Hippocampal formation (tissue), 2 donors: ENCODE results near the gene IL26.
"Not testable (repeated sequence)": the region's sequence is repeated elsewhere in the genome, so short reads cannot be mapped to it uniquely, and the experiment has no call there.

ENCODE experiments used
- DNase-seq, 2 donors: peaks; one replicate each; lab custom pipeline; 2025; lab: John Stamatoyannopoulos, UW

The IL26 gene

DNA sequence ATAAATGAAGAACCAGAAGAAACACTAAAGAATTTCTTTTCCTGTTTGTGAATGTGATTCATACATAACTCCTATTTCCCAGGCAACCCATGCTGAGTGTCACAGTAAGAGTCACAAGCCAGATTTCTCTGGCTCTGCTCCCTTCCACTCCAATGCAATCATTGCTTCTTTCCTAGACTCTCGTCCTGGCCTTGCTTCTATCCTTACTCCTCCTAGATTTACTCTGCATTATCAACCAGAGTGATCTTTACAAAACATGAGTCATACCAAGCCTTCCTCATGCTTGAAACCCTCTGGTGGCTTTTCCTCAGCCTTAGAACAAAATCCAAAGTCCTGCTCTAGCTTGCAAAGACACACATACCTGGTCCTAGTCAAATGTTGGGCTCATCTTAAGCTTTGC is 14.5 kb upstream of the IL26 start:
- no peak for DNase-seq

DNA sequence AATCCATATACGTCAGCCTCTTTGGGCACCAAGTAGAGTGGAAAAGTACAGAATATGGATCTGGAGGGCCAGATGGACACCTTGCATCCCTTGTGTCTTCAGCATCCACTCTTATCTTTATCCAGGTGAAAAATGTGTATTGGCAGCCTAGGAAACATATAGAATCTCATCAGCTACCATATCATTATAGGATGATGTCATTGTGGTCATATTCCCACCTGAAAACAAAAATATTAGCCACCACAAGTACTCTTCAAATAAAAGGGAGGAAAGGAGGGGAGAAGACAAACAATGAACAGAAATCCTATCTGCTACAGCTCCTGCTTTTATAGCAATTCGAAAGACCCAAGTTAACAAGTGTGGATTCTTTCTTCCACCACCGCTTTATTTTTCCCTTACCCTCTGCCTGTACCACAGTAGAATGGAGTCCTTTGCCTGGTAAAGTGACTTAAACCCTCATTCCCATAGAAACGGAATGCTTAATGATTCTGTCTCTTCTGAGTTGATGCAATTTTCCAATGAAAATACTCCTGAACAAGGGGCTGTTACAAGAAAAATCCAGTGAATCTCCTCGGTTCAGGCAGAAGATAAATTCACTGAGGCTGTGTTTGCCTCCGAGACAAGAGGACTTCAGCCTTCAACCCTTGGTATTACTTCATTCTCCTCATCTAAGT is 13.8 kb upstream of the IL26 start:
- DNase-seq: no peak

DNA sequence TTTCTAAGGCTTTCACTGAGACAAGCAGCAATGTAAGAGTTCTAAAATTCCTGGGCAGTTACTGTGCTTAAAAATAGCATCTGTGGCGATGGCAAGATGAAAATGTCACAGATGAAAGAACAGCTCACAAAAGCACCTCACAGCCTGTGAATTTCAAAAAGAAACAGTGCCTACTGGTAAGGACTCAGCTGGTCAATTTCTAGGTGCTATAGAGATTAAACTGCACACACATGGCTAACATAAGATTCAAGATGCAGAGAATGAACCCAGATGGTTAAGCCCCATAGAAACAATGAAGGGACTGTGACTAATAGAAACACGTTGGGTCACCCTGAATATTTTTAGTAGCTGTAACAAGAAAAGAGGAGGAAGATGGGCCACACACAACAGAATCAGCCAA is 12.0 kb upstream of the IL26 start:
- DNase-seq: no peak

DNA sequence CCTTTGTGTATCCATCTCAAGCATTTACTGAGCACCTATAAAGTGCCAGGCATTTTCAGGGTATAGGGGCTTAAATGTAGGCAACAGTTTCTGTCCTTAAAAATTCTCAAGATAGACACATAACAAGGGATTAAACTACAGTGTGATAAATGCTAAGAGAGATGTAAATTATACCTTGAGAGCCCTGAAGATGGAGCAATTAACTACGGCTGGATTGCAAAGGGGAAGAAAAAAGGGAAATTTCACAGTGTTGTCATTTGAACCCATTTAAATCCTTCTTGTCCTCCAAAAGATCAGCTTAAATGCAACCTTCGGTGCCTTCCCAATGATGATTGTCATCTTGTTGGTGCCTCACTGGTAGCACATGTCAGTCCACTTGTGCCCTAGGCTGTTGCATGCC is 11.5 kb upstream of the IL26 start:
- peak in 1 of 2 donors; percentile 15 for DNase-seq

DNA sequence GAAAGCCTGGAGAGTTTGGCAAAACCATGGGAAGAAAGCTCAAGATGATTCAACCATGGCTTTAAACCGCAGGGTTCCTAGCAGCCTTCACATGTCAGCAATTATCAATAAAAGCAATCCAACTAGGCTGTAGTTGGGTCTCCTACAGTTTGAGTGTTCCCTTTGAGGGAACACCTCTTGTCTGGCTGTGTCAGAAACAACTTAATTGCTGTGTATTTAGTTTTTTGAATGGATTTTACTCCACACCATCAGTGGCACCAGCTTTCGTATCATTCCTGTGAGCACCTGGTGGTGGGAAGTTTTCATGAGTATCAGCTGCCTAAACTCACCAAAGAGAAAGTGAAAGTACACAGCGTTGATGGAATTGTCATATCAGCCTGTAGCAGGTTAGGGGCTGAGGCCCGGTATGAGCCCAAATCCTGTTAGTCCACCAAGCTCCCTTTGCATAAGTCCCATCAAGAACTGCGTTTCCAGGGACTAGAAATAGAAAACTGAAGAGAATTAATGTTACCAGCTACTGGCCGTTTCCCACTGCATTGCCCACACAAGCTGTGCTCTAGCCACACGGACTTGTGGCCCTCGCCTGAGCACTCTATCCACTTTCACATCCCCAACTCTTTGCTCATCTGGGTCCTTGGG is 10.9 kb upstream of the IL26 start:
- DNase-seq: no peak

DNA sequence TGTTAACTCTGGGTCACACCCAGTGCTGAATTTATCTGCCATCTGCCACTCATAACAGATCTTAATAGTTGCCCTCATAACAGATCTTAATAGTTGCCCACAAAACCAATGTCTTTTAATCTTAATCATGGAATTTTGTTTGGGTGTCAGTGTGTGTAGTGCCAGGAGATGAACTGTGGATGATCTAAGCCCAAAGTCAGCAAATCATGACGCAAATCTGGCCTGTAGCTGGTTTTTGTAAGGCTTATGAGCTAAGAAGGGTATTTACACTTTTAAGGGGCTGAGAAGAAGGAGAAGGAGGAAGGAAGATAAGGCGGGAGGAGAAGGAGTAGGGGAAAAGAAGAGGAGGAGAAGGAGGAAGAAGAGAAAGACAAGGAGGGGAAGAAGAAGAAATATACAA is 10.0 kb upstream of the IL26 start:
- DNase-seq: no peak

DNA sequence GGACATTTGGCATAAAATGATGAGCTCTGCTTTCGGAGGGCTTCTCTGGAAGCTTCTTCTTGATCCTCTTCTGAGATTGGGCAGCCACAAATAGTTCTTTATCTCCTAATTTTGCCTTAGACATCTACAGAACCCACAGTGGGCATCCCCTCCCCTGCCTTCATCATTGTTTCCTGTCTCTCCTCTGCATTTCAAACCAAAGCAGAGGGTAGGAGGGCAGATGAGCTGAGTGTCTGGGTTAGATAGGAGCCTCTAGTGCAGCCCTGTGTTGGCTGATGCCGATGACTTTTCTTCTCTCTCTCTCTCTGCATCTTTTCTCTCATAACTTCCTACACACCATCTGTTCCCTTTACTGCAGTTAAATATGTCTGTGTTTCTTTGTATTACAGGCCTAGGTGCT is 8.5 kb upstream of the IL26 start:
- DNase-seq: no peak

DNA sequence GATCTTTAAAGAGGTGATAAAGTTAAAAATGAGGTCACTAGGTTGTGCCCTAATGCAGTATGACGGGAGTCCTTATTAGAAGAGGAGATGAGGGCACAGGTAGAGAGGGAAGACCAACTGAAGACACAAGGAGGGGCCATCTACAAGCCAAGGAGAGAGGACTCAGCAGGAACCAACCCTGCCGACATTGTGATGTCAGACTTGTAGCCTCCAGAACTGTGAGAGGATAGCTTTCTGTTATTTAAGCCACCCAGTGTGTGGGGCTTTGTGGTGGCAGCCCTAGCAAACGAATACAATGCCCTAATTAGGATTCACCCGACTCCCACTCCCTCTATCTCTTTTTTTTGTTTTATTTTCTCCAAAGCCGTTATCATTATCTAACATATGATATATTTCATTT is 7.9 kb upstream of the IL26 start:
- DNase-seq: no peak

DNA sequence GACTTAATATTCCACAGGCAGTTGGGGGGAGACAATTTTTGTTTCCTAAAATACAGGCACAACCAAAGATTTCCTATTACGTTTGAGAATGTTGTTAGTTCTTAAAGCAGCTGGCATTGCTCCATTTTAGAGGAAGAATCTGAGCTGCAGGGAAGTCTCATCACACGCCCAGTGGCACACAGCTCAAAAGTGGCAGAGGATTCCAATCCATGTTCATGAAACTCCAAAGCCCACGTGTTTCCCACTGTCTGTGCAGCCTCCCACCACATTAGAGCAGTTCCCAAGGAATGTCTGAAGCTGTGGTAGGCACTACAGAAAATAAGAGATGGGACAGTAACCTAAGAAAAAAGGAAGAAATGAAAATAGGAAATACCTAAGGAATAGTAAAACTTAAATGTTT is 6.1 kb upstream of the IL26 start:
- no peak for DNase-seq

DNA sequence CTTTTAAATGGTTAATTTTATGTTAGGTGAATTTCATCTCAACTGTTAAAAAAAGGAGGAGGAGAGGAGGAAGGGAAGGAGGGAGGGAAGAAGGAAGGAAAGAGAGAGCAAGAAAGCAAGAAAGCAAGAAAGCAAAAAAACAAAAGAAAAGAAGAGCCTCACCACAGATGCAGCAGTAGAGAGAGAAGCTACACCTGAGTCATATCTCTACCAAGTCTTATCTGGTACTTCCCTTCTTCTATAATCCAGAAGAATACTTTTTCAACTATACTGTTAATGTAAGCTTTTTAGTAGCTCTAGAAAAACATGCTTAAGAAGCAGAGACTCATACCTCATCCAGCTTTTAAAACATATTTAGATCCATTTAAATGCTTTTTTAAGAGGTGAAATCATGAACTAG is 5.6 kb upstream of the IL26 start:
- DNase-seq: no peak

DNA sequence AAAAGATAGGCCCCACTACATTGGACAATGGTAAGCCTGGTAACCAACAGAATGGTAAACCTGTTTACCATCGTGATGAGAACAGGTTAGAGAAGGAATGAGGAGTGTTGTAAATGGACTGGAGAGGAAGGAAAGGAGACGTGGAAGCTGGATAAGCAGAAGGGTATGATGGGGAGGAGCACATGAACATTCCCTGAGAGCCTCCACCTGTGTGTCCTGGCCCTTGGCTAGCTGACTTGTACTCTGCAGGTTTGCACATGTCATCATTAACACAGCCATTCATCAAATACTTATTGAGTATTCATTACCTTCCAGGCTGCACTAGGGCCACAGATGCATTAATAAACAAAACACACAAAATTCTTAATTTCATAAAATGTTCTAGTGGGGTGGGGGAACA is 4.3 kb upstream of the IL26 start:
- no peak for DNase-seq

DNA sequence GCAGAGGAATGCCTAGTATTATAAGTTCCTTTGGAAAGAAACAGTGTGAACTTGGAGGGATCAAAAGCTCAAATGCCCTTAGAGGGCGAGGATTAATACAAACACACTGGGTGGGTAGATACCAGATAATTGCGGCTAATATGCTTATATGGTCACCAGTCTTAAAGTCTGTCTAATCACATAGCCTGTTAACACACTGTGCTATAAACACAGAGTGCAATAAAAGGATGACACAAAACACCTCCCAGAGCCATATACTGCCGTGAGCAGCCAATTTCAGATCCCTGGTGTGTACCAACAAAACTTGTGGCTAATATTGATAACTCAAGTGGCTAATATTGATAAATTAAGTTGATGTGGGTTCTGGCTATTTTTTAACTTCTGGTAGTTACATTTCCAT is 1.7 kb upstream of the IL26 start:
- no peak for DNase-seq

DNA sequence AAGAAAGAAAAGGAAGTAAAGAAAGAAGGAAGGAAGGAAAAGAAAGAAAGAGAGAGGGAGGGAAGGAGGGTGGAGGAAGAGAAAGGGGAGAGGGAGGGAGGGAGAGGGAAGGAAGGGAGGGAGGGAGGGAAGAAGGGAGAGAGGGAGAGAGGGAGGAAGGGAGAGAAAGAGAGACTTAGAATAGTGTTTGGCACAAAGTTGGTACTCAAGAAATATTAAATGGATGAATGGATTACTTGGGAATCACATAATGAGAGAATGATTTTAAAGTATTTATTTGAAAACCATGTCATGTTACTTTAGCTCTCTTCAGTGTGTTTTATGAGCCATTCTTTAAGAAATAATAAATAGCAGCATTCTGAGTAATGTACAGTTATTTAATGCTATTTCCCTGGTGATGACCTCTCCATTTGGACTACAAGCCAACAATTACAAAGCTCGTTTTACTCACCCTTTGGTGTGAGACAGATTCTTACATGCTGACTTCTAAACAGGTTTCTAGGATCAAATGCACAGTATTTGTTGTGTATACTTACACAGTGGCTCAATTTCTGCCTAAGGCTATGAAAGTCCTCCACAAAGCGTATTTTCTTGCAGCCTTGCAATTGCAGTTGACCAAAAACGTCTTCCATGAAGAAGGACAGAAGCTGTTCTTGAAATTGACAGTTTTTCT is 861 bp downstream of the IL26 start:
- DNase-seq: no peak

DNA sequence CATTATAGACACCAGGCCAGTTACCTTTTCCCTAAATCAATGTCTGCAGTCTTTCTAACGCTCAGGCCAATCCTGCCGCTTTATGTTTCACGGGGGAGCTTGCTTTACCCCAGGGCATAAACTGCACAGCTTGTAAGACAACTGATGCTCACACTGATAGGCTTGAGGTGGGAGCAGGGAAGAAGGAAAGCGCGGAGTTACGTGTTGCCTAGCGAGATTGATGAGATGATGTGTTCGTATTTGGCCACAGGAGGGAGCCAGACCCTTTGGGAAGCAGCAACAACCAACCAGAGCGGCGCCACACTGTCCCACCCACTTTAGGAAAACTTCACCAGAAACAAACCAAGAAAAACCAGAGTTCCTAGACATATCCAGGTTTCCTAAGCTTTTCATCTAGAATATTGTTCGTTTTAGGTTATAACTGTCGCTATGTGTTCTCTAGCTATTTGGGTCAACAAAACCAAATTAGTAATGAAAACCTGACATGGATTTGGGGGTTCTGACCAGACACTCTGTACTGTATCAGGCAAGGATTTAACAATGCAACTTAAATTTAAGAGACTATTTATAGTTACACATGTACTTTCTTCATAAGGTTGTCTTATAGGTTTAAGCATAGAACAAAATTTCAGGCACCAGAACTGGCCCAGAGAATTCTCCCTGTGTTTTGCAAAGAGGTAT is 2.4 kb downstream of the IL26 start:
- peak; percentile 69 to 71 for DNase-seq

DNA sequence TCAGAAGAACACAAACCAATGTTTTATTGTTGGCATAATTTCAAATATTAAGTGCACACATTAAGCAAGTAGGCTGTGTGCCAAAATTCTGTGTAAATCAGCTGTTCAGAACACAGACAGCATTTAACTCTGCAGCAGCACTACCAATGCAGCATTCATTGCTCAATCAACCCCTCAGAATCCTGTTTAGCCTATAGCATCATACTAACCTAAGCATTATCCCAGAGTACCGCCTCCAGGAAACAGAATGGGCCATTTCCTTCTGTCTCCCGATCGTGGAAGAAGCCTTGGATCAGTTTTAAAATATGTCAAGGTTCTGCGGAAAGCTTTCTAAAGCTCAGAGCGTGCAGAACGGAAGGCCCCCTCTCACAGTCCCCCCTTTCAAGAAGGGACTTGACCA is 3.3 kb downstream of the IL26 start:
- DNase-seq: no peak

DNA sequence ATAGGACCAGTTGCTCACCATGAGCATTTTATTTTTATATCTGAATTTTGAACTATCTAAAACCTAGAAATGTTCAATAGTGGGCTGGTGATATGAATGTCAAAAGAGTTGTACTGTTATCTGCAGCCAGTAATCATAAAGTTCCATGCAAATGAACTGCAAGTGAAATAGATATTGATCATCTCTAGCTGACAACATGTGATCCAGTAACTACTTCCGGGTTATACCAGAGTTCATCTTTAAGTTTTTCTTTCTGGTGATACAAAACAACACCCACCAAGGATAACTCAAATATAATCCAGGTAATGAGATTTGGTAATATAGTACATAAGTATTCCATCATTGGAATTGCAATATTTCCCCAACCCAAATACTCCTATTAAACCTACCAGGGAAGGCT is 4.1 kb downstream of the IL26 start:
- no peak for DNase-seq

DNA sequence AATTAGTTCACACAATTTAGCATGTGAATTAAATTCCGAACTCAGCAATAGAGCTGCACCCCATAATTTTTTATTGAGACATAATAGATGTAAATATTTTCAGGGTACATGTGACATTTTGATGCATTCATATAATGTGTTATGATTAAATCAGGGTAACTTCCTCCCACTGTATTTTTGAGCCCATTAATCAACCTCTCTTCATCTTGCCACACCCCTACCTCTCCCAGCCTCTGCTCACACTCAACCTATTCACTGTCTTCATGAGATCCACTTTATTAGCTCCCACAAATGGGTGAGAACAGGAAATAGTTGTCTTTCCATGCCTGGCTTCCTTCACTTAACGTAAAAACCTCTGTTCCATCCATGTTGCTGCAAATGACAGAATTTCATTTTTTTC is 14.7 kb downstream of the IL26 start:
- DNase-seq: no peak

DNA sequence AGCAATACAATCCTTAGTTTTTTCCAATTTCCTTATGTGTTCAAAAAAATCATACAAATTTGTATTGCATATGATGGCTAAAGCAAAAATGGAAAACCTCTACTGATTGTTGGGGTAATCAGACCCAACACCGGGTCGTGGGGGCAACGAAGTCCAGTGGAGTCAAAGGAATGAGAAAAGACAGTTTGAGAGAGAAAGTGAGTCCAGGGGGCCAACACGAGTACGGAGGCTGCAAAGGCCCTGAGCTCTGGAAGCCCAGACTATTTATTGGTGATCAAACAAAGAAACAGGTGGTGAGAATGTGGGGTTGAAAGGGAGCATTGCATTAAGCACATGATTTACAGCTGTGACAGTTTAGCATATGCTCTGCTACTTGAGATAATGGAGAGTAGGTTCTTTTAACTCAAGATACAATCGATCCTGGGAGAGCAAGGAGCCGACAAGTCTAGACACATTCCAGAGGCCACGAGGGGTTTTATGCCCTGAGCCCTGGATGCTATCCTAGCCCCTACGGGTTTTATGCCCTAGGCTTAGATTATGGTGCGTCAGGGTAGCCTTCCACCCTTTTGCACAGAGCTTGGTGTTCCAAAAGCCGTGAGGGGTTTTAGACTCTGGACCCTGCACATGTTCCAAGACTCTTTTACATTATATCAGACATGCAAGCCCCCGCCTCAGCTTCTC is 16.4 kb downstream of the IL26 start:
- not testable (repeated sequence) for DNase-seq

DNA sequence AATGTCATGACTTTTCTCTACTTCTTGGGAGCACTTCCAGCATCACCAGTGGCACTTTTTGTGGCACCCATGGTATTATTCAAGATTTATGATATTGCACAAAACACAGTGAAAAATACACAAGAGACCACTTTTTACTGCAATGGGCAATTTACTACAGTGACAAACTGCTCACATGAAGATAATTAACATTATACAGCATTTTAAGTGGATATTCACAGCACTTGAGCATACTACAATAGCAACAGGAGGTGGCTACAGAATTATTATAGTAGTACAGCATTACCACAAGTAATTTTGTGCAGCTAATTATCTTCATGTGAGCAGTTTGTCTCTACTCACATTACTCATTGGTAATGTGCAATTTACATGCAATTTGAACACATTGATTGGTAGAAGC is 18.3 kb downstream of the IL26 start:
- no peak for DNase-seq

DNA sequence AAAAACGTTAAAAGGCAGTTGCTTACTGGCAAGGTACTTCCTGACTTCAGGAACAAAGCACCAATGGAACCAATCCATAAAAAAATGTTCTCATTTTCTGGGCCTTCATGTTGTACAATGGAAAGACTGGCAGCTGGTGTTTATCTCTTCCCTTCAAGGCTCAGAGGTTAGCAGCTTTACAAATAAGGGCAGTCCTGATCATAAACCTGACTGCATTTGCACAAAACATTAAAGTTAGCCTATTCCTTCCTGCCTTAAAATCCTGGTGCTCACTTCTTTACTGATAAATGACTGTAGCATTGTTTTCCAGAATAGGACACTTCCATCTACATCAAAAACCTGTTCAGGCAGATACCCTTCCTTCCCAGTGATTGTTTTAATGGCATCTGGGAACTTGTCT is 19.2 kb downstream of the IL26 start:
- no peak for DNase-seq

DNA sequence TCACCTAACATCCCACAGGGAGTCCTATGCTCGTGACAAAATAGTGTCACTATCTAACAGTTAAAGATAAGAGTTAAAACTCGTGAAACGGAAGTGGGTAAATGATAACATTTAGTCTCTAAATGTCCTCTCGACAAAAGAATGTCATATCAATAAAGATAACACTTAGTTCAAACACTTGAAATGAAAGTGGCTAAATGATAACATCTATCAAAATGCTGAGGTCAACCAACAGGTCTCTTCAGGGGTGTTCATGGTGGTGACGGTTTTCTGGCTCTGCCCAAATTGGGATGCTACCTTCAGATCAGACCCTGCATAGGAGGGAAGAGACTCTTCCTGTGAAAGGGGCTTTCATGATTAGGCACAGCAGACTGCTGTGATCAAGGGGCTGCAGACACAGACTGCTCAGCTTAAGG is 22.1 kb downstream of the IL26 start:
- no peak for DNase-seq

DNA sequence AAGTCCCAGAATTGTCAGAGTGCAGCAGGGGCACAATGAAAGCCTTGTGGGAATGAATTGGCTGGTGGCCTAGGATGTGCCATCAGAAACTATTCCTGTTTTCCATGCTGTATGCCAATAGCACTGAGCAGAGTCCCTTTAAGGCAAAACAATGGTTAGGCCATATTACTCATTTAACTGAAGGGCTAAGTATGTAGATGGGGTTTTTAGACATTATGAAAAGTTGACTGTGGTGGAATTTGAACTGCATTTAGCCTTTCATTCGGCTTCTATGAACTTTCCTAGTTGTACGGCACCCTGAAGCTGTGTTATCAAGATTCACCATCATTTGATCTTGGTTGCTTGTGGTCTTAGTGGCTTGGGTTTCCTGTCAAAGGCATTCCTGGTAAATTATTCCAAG is 24.8 kb downstream of the IL26 start:
- no peak for DNase-seq
